Fibroblast of mammary gland (primary cell): ENCODE results near the gene PRKG2.

Experiments used
- DNase-seq: peaks from one replicate; pipeline ENCODE4 v3.0.0-alpha.2; 2010; ENCODE audit warnings: low read depth
- H3K4me3 ChIP-seq: 2 replicates; pipeline ENCODE4 v1.5.1; 2011; ENCODE audit warnings: low read depth, mild to moderate bottlenecking, low read length, moderate library complexity; ENCODE audit not compliant: control insufficient read depth
- TF ChIP-seq, protein P1 (sequence below): conservative IDR thresholded peaks from 2 replicates; pipeline ENCODE4 v1.5.1; 2011; ENCODE audit warnings: low read depth, low read length, inconsistent platforms; ENCODE audit not compliant: control insufficient read depth, insufficient read depth

PRKG2 gene

GRCh38 chr4:81136161-81136905 is 78.7 kb downstream of the PRKG2 start:
- TF ChIP-seq, protein P1, sequence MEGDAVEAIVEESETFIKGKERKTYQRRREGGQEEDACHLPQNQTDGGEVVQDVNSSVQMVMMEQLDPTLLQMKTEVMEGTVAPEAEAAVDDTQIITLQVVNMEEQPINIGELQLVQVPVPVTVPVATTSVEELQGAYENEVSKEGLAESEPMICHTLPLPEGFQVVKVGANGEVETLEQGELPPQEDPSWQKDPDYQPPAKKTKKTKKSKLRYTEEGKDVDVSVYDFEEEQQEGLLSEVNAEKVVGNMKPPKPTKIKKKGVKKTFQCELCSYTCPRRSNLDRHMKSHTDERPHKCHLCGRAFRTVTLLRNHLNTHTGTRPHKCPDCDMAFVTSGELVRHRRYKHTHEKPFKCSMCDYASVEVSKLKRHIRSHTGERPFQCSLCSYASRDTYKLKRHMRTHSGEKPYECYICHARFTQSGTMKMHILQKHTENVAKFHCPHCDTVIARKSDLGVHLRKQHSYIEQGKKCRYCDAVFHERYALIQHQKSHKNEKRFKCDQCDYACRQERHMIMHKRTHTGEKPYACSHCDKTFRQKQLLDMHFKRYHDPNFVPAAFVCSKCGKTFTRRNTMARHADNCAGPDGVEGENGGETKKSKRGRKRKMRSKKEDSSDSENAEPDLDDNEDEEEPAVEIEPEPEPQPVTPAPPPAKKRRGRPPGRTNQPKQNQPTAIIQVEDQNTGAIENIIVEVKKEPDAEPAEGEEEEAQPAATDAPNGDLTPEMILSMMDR = no peak
- no peak overlapping the region for H3K4me3 ChIP-seq
- DNase-seq = peak; percentile 97

DNA sequence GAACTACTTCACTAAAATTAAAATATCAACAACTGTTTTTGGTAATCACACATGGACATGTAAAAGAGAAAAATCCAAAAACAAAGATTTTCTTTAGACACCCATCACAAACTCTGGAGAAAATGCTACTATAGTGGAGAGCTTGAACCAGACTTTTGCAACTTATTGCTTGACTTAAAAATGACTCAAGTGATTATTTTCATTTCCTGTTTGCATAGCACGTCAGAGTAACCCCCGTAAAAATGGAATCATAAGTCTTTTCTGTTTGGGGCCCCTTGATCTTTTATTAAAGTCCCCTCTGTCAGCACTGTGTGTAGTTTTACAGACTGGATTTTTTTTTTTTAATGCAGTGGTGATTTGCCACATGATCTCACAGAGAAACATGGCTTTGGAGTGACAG is 79.5 kb downstream of the PRKG2 start:
- TF ChIP-seq, protein P1 = no peak
- peak; percentile 52 for DNase-seq

GRCh38 chr4:81131563-81131962 is 83.5 kb downstream of the PRKG2 start:
- no peak for DNase-seq
- no peak overlapping the region for H3K4me3 ChIP-seq
- TF ChIP-seq, protein P1 = no peak

More for the DNA sequence above, 79.5 kb downstream of the PRKG2 start:
- no peak overlapping the region for H3K4me3 ChIP-seq

- no peak for DNase-seq
- TF ChIP-seq, protein P1 = no peak
- no peak overlapping the region for H3K4me3 ChIP-seq
Observed at GRCh38 chr4:81131066-81131465, 84.0 kb downstream of the PRKG2 start.

GRCh38 chr4:81130569-81130968 is 84.5 kb downstream of the PRKG2 start:
- TF ChIP-seq, protein P1 = no peak
- no peak for DNase-seq
- H3K4me3 ChIP-seq = no peak overlapping the region

DNA sequence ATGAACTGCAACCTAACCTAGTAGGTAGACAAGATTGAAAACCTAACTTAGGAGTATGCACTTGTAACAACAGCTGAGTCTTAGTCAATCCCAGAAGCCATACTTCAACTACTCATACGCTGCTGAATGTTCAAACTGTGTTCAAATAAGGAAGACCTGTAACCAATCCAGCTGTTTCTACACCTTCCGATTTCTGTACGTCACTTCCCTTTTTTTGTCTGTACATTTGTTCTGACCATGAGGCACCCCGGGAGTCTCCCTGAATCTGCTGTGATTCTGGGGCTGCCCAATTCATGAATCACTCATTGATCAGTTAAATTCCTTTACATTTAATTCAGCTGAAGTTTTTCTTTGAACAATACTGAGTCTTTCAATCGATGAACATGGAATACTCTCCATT is 95.0 kb downstream of the PRKG2 start:
- no peak for DNase-seq
- H3K4me3 ChIP-seq = no peak overlapping the region
- TF ChIP-seq, protein P1 = no peak
